SW480 (cell line): ENCODE data around the gene C10orf105.

ENCODE experiments used
- DNase-seq: peaks from one replicate; pipeline ENCODE4 v3.0.0-alpha.2; 2016; ENCODE audit warnings: low spot score

The C10orf105 gene

DNA sequence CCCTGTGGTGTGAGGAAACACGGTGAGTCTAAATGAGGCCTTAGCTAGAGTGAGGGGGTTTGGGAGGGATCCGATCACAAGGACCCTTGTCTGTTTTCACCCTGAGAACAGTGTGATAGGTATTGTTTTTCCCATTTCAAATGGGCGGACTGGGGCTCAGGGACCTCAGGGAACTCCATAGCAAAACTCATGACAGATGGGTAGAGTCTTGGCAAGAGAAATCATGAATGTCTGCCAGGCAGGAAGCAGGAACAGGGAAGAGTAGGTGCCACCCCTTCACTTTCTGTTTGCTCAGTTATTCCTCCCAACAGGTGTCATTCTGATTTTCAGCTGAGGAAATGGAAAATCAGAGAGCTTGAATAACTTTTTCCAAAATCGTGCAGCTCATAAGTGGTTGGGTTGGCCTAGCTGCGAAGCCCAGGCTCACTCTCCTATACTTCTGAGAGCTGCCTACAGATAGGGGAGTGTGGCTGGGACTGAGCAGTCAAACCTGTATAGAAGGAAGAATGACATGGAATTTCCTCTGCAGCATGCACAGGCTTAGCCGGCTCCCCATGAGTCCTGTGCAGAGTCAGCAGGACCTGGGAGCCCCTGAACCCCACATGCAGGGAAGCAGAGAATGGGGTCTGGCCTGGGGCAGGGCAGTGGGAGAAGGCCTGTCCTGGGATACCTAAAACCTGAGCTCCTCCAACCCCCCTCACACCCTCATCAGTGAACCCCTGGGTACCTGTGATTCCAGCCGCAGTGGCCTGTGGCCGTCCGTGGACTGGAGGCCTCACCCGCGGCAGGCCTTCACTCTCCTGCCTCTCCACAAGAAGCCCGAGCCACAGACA lies 17.6 kb upstream of the C10orf105 start:
- DNase-seq, result no peak

DNA sequence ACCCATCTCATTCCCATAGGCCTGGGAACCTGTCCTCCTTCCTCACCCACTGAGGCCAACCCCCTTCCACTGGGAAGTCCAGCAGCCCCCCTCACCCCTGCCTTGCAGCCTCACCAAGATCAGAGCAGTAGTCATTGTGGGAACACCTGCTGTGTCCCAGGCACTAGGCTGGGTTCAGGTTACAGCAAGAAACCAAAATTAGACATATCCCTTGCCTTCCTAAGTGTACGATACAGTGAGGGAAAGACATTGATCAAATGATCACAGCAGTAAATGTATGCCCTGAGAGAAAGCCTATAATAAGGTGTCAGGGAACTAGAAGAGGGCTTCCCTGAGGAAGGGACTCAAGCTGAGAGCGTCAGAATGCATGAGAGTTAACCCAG lies 17.0 kb upstream of the C10orf105 start:
- DNase-seq, result no peak

DNA sequence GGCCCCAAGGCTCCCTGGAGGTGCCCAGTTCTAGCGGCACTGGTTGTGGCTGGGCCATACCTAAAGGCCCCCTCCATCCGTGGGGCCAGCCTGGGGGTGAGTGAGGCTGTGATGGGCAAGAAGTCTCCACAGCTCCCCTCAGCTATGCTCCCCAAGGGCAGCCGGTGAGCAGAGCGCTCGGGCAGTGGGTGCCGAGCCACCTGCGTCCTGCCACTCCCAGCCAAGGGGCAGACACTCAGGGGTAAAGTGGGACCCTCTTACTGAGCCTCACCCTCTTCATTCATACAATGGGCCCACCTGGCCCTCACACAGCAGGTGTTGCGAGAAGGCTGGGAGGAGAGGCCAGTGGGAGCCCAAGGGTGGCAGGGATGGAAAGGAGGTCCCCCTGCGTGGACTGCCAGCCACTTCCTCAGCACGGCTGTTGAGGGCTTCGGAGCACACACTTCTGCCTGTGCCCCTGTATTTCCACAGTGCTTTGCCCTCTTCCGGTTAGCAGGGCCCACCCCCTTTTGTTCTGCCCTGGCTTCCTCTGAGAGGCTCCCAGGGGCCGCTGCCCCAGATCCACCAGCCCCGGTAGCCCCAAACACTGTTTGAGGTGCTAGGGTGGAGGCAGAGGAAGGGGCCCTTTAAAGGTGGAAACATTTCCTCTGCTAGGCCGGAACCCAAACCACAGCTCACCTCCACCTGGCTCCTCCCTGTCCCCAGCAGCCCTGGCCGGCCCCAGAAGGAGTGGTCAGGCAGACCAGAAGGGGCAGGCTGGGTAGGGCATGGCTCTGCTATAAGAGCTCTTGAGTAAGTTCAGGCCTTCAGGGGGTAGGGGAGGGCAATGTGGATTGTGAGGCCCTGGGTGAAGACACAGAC lies 16.4 kb upstream of the C10orf105 start:
- DNase-seq, result no peak

DNA sequence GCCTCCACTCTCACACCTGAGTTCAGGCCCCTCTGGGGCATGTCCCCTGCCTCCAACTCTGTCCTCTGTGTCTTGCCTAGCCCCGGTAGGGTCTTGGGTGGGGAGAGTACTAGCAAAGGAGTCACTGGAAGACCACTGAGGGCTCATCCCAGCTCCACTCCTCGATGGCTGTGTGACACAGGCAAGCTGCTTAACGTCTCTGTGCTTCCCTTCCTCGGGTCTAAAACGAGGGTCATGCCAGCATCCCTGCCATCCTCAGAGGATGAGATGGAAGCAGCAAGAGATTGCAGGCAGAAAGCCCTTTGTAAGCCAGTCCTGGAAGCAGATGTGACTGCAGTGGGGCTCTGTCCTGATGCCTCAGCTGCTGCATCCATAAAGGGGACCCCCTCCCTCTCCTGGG lies 15.2 kb upstream of the C10orf105 start:
- DNase-seq, result no peak

DNA sequence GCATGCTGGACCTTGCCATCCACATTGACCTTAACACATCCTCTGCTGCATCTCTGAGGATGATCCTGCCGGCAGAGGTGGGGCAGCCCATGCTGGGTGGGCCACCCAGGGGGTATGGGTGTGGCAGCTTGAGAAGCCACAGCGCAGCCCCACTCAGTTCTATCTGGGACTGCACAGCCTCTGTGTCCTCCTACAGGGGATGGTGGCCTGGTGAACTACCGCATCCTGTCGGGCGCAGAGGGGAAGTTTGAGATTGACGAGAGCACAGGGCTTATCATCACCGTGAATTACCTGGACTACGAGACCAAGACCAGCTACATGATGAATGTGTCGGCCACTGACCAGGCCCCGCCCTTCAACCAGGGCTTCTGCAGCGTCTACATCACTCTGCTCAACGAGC lies 12.2 kb upstream of the C10orf105 start:
- no peak for DNase-seq

DNA sequence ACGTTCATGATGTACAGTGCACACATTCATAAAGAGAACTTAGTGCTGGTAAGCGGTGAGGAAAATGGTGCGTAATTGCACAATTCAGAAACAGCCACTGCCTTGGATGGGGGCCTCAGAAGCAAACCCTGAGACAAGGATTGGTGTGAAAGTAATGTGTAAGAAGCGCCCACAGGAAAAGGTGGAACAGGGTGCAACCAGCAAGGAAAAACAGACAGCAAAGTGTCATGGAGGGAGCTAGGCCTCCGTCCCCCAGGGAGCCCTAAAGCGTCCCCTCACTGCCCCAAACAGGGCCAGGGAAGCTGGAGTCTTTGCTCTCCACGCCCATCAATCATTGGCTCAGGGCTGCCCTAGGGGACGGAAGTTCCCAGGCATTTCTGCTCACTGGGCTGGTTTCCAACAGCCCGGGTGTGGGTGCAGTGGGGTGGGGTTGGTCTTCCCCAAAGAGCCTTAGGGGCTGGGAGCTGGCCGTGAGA lies 9.6 kb upstream of the C10orf105 start:
- no peak for DNase-seq

DNA sequence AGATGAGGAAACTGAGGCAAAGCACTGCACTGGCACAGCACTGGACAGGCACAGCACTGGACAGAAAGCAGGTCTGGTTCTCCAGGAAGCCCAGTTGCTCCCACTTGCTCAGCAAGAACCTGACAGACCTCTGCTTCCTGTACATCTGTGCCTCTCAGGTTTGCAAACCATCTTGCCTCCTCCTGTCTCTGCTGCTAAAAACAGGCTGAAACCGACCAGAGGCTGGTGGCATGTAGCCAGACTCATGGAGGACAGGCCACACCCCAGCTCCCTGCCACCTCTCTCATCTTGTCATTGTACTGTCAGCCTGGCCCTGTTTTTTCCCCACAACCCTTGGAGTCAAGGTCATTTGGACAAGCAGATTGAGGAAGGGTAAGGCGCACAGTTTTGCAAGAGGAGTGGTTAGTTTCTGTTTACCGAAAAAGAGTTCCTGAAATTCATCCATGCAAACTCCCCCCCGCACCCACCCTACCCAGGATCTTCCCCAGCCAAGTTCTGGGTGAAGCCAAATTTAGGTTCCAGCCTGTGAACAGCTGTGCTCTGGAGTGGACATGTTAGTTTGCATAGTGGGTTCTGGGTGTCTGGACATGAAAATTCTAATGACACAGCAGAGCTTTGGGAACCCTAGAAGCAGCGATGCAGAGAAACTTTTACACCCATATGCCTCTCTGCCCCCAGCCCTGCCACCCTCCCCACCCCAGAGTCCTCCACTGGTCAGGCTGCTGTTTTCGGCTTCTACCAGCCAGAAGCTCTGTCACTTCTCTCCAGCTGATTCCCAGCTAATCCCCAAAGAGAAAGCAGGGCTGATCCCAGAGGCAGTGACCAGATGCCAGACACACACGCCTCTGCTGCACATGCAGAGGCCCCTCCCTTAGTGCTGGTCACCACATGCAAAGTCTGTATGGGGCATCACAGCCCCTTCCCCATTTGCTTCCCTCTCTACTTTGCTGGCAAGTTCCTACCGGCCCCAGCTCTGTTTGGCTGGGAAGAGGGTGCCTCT lies 8.5 kb upstream of the C10orf105 start:
- no peak for DNase-seq

DNA sequence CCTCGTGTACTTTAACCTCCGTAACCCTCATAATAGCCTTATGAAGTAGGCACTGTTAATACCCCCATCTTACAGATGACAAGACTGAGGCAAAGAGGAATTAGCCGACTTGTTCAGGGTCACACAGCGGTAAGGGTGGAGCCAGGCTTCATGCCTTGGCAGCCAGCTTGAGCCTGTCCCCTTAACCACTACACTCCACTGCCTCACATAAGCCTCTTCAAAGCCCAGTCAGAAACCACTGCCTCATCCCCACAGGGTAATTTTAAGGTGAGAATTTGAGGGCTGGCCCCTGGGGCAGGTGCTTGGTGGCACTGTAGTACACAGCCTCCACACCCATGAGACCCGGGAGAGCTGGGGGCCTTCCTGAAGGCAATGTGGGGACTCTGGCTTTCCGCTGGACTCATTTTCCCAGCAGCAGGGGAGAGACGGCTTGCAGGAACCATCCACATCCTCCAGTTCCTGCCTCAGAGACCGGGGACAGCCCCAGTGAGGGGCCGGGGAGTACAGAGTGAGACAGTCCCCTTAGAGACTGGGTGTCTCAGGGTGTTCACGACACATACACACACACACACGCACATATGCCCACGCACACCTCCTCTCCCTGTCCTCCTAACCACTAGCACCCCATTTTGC lies 7.6 kb upstream of the C10orf105 start:
- no peak for DNase-seq

DNA sequence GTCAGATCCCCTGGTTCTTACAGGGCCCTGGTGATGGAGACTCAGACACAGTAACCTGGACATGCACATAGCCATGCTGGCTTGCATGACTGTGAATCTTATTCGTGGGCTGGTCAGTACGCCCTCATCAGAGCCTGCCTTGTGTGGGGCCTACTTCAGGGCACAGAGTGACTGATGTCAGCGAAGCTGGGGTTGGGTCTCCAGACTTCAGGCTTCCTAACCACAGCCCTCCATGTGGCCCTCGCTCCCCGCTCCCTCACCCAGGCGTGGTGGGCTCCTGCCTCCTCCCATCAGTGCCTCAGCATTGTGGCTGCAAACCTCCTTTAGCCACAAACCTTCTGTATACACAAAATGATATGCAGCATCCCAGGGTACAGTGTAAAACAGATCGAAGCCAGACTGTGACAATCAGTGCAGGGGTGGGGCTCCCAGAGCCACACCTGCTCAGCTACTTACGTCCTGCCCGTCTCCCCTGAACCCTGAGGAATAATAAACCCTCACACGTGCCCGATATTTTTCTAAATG lies 7.1 kb upstream of the C10orf105 start:
- no peak for DNase-seq

DNA sequence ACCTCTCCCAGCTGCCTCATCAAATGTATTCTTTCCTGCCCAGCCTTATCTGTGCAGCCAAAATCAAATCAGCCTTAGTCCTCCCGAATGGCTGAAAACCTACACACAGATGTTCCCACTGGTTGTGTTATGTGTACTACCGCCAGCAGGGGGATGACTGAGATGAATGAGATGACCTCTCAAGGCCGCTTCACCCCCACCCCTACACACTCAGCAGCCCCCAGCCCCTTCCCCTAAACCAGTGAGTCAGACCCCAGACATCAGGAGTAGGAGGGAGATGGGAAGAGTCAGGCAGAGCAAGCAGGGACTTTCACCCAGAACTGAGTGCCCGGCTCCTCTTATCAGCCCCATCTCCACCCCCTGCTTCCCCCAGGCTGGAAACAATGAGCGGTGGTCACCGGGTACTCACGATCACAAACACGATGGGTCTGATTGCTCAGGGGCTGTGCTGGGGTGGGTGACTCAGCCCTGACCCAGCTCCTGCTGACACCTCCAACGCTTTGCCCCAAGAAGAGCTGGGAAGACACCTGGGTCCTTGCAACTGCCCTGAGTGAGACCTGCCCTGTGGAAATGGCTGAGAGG lies 6.5 kb upstream of the C10orf105 start:
- no peak for DNase-seq

DNA sequence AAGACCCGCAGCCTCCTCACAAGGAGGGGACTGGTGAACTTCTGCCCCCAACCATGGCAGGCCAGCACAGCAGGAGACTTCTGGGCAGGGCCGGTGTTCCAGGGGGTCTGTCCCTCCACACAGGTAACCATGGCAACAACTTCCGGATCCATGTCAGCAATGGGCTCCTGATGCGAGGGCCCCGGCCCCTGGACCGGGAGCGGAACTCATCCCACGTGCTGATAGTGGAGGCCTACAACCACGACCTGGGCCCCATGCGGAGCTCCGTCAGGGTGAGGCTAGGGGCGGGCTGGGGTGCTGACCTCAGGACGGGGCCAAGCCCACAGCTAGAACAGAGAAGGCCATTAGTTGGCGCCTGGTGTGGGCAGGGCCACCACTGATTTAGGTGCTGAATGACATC lies 5.7 kb upstream of the C10orf105 start:
- DNase-seq, result no peak

DNA sequence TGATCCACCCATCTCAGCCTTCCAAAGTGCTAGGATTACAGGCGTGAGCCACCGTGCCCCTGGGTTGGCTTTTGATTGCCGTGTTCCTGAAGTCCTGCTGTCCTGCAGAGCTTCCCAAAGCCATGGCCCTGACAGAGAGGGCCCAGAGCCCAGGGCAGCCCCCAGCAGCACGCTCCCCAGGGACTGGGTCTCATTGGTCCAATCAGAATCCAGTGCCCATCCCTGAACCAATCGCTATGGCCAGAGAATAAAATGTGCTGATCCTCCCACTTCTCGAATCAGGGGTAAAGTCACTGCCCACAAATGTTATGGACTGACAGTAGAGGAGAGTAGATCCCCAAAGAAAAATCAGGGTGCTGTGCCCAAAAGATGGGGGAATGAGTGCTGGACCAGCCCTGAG lies 5.0 kb upstream of the C10orf105 start:
- no peak for DNase-seq

DNA sequence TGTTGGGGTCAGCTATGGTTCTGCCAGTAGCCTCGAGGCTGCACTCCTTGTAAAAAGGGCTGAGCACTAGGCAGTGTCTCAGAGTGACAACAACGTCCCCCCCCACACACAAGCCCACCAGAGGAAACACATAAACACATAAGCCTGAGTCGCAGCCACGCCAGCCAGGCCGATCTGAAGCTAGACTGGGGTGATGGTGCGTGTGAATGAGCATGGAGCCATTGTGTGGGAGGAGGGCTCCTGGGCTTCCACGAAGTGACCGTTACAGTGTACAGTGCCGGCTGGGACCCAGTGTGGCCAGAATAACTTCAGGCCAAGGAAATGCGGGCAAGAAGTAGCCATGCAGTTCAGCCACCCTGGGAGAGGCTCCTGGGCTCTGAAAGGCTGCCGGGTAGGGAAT lies 3.7 kb upstream of the C10orf105 start:
- no peak for DNase-seq

DNA sequence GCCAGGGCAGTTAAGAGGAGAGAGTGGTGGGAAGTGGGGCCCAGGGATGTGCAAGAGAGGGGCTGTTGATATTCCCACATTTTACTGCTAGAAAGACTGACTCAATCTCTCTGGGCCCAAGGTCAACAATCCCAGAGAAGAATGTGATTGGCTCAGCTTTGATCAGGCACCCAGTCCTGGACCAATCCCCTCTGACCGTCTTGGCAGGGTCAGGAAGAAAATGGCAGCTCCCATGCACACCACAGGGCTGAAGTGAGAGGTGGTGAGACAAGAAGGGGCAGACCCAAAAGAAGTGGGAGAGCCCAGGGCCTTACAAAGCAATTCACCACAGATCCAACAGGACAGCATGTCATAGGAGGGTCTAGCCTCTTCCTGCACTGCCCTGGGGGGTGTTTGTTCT lies 3.3 kb upstream of the C10orf105 start:
- no peak for DNase-seq

DNA sequence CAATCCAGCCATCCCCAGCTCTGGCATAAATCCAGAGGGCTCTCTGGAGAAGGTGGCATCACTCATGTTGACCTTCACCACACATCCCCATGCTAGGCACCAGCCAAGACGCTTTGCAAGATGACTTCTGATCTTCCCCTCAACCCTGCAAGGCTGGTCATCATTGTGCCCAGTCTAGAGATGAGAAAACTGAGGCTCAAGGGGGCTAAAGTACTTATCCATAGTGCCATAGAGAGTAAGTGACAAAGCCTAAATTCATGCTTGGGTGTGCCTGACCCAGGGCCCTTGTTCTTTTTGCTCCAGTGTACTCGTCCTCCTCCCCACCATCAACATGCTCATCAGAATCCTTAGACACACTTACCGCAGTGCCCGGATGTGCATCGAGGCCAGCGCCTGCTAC lies 1.7 kb upstream of the C10orf105 start:
- DNase-seq, result no peak

DNA sequence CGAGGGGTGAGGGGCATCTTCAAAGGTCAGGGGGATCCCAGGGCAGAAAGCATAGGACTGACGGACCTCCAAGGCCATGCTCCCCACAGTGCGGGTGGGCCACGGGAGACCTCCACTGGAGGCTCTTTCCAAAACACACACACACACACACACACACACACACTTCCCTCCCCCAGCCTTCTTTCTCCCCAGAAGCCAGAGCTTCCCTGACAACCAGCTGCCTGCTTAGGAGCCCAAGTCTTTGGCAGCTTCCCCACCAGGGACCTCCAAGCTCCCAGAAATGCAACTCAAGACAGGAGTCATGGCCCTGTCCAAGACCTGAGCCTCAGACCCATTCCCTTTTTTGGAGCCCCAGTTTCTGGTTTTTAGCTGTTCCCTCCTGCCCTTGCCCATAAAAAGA lies 710 bp upstream of the C10orf105 start:
- no peak for DNase-seq

DNA sequence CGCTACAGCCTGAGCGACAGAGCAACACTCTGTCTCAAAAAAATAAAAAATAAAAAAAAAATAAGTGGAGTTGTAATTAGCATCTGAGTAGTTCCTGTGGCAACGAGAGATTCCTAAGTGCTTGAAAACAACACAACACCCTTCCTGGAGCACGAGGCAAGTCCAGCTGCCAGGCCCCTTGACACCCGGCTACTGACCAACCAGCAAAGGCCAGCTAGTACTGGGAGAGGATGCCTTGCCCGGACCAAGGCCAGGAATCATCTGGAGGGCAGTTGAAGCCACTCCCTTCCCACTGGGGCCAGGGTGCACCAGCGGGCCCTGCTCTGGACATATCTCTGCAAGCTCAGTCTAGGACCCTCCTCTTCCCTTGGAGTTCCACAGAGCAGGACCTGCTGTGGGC lies 536 bp downstream of the C10orf105 start:
- no peak for DNase-seq

DNA sequence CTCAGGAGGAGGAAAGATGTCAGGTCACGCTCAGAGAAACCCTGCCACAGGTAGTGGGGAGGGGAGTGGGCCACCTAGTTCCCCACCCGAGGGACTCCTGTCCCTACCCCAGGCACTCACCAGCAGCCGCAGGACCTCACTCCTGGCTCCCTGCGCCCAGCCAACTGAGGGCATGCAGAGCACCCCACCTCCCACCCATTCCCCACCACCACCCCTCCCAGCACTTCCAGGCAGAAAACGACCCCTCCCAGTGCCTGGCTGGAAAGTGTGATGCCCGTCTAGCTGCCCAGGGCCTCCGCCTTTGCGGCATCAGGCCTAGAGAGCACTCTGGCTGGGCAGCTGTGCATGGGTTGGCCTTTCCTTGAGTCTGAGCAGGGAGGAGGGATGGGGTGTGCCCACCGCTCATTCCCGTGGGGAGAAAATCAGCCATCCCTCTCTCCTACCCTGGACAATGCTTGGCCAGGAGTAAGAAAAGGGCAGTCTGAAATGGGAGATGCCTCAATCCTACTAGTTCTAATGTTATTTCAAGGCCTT lies 1.3 kb downstream of the C10orf105 start:
- DNase-seq, result no peak

DNA sequence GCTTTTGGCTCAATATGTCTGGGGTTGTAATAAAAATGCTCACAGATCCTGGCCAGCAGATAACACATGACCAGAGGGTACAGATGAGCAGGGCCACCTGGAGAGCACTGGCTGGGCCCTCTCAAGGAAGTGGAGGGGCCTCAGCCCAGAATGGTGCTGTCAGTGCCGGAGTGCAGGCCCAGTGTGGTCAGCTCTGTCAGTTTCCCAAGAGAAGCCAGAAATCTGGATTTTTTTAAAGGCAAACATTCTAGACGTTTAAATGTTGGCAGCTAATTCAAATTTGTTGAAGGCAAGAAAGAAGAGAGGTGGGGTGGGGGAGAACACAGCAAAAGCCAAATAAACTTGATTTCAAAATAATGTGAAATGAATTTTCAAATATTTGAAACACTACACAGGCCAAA lies 2.0 kb downstream of the C10orf105 start:
- DNase-seq, result no peak

DNA sequence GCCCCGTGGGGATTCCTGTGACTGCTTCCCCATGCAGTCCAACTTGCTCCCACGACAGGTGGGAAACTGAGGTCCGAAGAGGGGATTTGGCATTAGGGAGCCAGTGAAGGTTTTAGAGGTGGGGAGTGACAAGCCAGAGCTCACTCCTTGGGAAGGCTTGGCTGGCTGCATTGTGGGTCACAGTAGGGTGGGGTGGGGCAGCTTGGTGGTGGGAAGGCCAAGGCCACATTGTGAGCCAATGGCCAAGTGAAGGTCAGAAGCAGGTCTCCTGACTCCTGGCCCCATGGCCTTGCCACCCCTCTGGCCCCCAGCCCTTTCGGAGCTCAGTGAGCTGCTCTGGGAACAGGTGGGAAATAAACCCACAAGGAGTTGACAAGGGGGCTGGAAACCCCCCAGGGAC lies 2.5 kb downstream of the C10orf105 start:
- no peak for DNase-seq

DNA sequence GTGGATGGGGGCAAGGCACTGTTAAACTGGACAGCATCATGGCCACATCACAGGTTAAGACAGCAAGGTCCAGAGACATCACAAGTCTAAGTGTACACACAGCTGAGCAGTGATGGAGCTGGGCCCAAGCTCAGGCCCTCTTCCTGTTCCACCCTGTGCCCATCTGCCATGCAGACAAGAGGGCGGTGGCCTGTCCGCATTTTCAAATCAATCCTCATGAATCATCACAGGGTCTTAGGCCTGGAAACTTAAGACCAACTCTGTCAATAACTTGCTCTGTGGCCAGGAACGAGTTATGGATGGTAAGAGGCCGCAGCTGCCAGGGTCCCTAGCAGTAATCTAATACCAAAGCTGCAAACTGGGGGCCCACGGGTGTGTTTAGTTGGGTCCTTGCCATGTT lies 3.2 kb downstream of the C10orf105 start:
- DNase-seq, result no peak
